K562 (cell line): ENCODE results near the gene SMG7. TPM values are rescaled to one million over a fixed set of nuclear protein-coding genes. Genes with fewer than 3 reads are reported as not detected.
"Not testable (repeated sequence)": the region's sequence is repeated elsewhere in the genome, so short reads cannot be mapped to it uniquely, and the experiment has no call there.

ENCODE experiments used
- ATAC-seq: fragments of 200-7000 bp; cut with Tn5 transposase; 3 replicates; pipeline ENCODE4 v1.9.1; 2020; ENCODE audit warnings: moderate library complexity
- BruUV-seq: library from RNA; stranded (reverse); fragments of 400-500 nt; replicated peaks from 2 replicates; lab custom pipeline; 2021; lab: Mats Ljungman, UMichigan
- CTCF ChIA-PET: fragments of 300-600 bp; formaldehyde crosslinking; extraction: SDS; loops from one replicate; lab custom pipeline; 2021; ENCODE audit warnings: low intra/inter-chr PET ratio; lab: Yijun Ruan, JAX
- POLR2A ChIA-PET: fragments of 300-600, 350-650 bp; sonication (Branson Sonifier 250); formaldehyde crosslinking; extraction: SDS; loops from one replicate; lab custom pipeline; 2021; ENCODE audit warnings: antibody characterized with exemption, inconsistent platforms; lab: Yijun Ruan, JAX
- DNase-seq, 4 experiments: peaks; one replicate each; pipeline versions ENCODE4 v3.0.0 to v3.0.0-alpha.2; 2011 to 2018; ENCODE audit warnings: low spot score in 3 of 4, mixed read lengths in 3 of 4; ENCODE audit errors: extremely low read depth in 1 of 4
- FAIRE-seq: peaks from 2 replicates; lab custom pipeline; 2011; peaks lifted over from hg19 to GRCh38; lab: Jason Lieb, UNC
- H2AFZ ChIP-seq: 2 replicates; pipeline ENCODE4 v1.6.0; 2011; ENCODE audit warnings: low read depth, low read length, control low read depth, inconsistent platforms
- H3K27ac ChIP-seq: fragments of 200-600 bp; 3 replicates; pipeline ENCODE4 v1.8.0; 2011; ENCODE audit warnings: low read depth, mild to moderate bottlenecking, control low read depth, inconsistent platforms, low read length, moderate library complexity, mixed read lengths; ENCODE audit errors: extremely low read depth
- H3K27me3 ChIP-seq, 2 experiments: fragments of 300-600 bp in 1 of 2; 2 replicates in 1 of 2; 3 replicates in 1 of 2; pipeline versions ENCODE4 v1.6.0 to v1.8.0; 2011; ENCODE audit warnings: inconsistent platforms in 2 of 2, low read length in 2 of 2, mild to moderate bottlenecking in 1 of 2, mixed read lengths in 1 of 2, moderate library complexity in 1 of 2; ENCODE audit not compliant: control insufficient read depth in 2 of 2, insufficient read depth in 2 of 2
- H3K36me3 ChIP-seq: fragments of 300-600 bp; 3 replicates; pipeline ENCODE4 v1.8.0; 2011; ENCODE audit warnings: mild to moderate bottlenecking, low read length, inconsistent platforms; ENCODE audit not compliant: control insufficient read depth, insufficient read depth
- H3K4me1 ChIP-seq, 2 experiments: fragments of 200-600 bp in 1 of 2; replicated peaks in 1 of 2; 2 replicates in 1 of 2; 3 replicates in 1 of 2; pipeline versions ENCODE4 v1.5.1 to v1.8.0; 2011; ENCODE audit warnings: inconsistent platforms in 2 of 2, low read length in 2 of 2, mild to moderate bottlenecking in 1 of 2, mixed read lengths in 1 of 2, moderate library complexity in 1 of 2; ENCODE audit not compliant: control insufficient read depth in 2 of 2, insufficient read depth in 2 of 2
- H3K4me2 ChIP-seq: 2 replicates; pipeline ENCODE4 v1.6.1; 2011; ENCODE audit warnings: low read length, control low read depth, inconsistent platforms, mixed read lengths; ENCODE audit not compliant: insufficient read depth
- H3K4me3 ChIP-seq: fragments of 200-600 bp; sonication (generic), shearing (Covaris generic); 2 replicates; pipeline ENCODE4 v1.5.1; 2016; ENCODE audit warnings: control low read depth, inconsistent platforms
- H3K79me2 ChIP-seq: fragments of 200-600 bp; 3 replicates; pipeline ENCODE4 v1.8.0; 2011; ENCODE audit warnings: low read length, inconsistent platforms; ENCODE audit not compliant: control insufficient read depth, insufficient read depth
- H3K9ac ChIP-seq, 2 experiments: 2 replicates each; pipeline versions ENCODE4 v1.6.0 to v1.6.1; 2011; ENCODE audit warnings: low read depth in 2 of 2, low read length in 2 of 2, control low read depth in 1 of 2, inconsistent platforms in 1 of 2, mild to moderate bottlenecking in 1 of 2, mixed read lengths in 1 of 2; ENCODE audit not compliant: insufficient read depth in 1 of 2
- H3K9me1 ChIP-seq: one replicate; pipeline ENCODE4 v1.6.0; 2011; ENCODE audit warnings: inconsistent platforms, mild to moderate bottlenecking, low read length, moderate library complexity; ENCODE audit not compliant: control insufficient read depth, insufficient read depth
- H3K9me3 ChIP-seq: replicated peaks from 2 replicates; pipeline ENCODE4 v1.5.1; 2011; ENCODE audit warnings: low read depth, low read length, inconsistent platforms; ENCODE audit not compliant: control insufficient read depth, insufficient read depth
- H4K20me1 ChIP-seq: replicated peaks from 2 replicates; pipeline ENCODE4 v1.6.1; 2011; ENCODE audit warnings: low read length, inconsistent platforms, mixed read lengths; ENCODE audit not compliant: control insufficient read depth, insufficient read depth
- ETV6 ChIP-seq, 3 experiments: fragments of 150-350 bp in 1 of 3; sonication (generic) in 1 of 3; formaldehyde crosslinking in 1 of 3; IDR thresholded peaks; 2 replicates each; pipeline versions ENCODE4 v1.6.1 to v1.8.0; 2014 to 2022; ENCODE audit warnings: borderline replicate concordance in 2 of 3, low read depth in 2 of 3, antibody characterized with exemption in 1 of 3, low read length in 1 of 3, mild to moderate bottlenecking in 1 of 3, missing genetic modification reagents in 1 of 3
- FOXJ3 ChIP-seq: sonication (generic); formaldehyde crosslinking; IDR thresholded peaks from 2 replicates; pipeline ENCODE4 v1.4.0; 2020; ENCODE audit warnings: mild to moderate bottlenecking, missing genetic modification reagents
- GMEB1 ChIP-seq: fragments of 250-450 bp; sonication (Bioruptor Pico); IDR thresholded peaks from 2 replicates; pipeline ENCODE4 v1.4.0; 2020; ENCODE audit warnings: mild to moderate bottlenecking
- RCOR1 ChIP-seq, 2 experiments: IDR thresholded peaks; 2 replicates each; pipeline ENCODE4 v1.6.1; 2012; ENCODE audit warnings: low read depth in 2 of 2, low read length in 2 of 2, borderline replicate concordance in 1 of 2, improper control_type of control experiment in 1 of 2
- RHOXF2B ChIP-seq: fragments of 250-450 bp; sonication (Bioruptor Pico); conservative IDR thresholded peaks from 2 replicates; pipeline ENCODE4 v1.5.1; 2021
- SMAD1 ChIP-seq: fragments of 150-350 bp; IDR thresholded peaks from 2 replicates; pipeline ENCODE4 v1.6.1; 2014; ENCODE audit warnings: low read length, low read depth; ENCODE audit not compliant: partially characterized antibody
- TOE1 ChIP-seq, 2 experiments: fragments of 450-650 bp in 1 of 2; sonication (generic) in 1 of 2; formaldehyde crosslinking in 1 of 2; IDR thresholded peaks; 2 replicates each; pipeline versions ENCODE4 v1.7.1 to v1.8.0; 2016 to 2022; ENCODE audit warnings: borderline replicate concordance in 2 of 2, mild to moderate bottlenecking in 2 of 2, antibody characterized with exemption in 1 of 2, inconsistent platforms in 1 of 2, low read depth in 1 of 2, missing genetic modification reagents in 1 of 2, moderate library complexity in 1 of 2
- ZNF436 ChIP-seq: fragments of 250-450, 450-650 bp; sonication (Bioruptor Pico); formaldehyde crosslinking; IDR thresholded peaks from 2 replicates; pipeline ENCODE4 v1.7.0; 2020; ENCODE audit warnings: mild to moderate bottlenecking
- WGBS: fragments of 100-300 bp; shearing (Covaris generic); methylation state at CpG from one replicate; pipeline ENCODE4 v1.1.6; 2016; ENCODE audit warnings: low coverage, mixed read lengths; ENCODE audit not compliant: insufficient coverage; ENCODE audit errors: missing lambda C conversion rate; 5-methylcytosine and 5-hydroxymethylcytosine counted together
- in situ Hi-C: fragments of 300-500 bp; cut with MboI; formaldehyde crosslinking; loops from 4 replicates; pipeline ENCODE4 v1.15.0; 2018; ENCODE audit warnings: inconsistent platforms, mixed read lengths
- intact Hi-C: fragments of 100-400 bp; cut with micrococcal nuclease; formaldehyde crosslinking; loops from 2 replicates; pipeline ENCODE4 v1.14.2; 2022
- polyA plus RNA-seq, 8 experiments: library from polyadenylated mRNA; depleted of rRNA in 4 of 8; stranded (reverse) in 5 of 8; unstranded in 3 of 8; fragments of >200 nt; fragmentation: Nextera tagmentation in 2 of 8; fragmentation: Illumina TruSeq in 1 of 8; extraction: Ambion mirVana in 2 of 8; extraction: Trizol in 1 of 8; gene quantifications; 2 replicates each; pipeline versions ENCODE4 v1.2.1 to v1.2.3, GENCODE V29; 2011 to 2014; ENCODE audit warnings: inconsistent platforms in 1 of 8, missing spikeins in 1 of 8
- total RNA-seq, 7 experiments: library from RNA; depleted of rRNA in 6 of 7; stranded (reverse); fragments of >200 nt in 6 of 7; fragmentation: Illumina TruSeq in 2 of 7; extraction: Trizol in 2 of 7; gene quantifications; 2 replicates each; pipeline versions ENCODE4 v1.2.1 to v1.2.3, GENCODE V29; 2011 to 2021; ENCODE audit warnings: low replicate concordance in 1 of 7

The SMG7 gene
- total and polyA plus RNA-seq, 9 of the 15 experiments (the other 6 are each of a cell fraction or from before 2014, with no cell fraction given): 12.4 to 74.6 (median 29.0) TPM

- in situ Hi-C loops: no loop called here
- Histone ChIP-seq H4K20me1 (no peaks in the 10 kb centered on the region), H2AFZ (no peak overlapping the region), H3K36me3 (no peaks in the 10 kb centered on the region), H3K4me3 (no peak overlapping the region), H3K4me2 (no peak overlapping the region), H3K79me2 (no peaks in the 10 kb centered on the region), H3K4me1 (no peaks in the 10 kb centered on the region), H3K9me3 (no peaks in the 10 kb centered on the region), H3K27ac (no peak overlapping the region), H3K27me3 (no peaks in the 10 kb centered on the region; a peak in 1 of 5 replicates), H3K9me1 (no peaks in the 10 kb centered on the region), H3K9ac (no peak overlapping the region)
- POLR2A ChIA-PET: no interaction called here
- TF ChIP-seq GMEB1 (CRISPR knock-in tag) (no peak), FOXJ3 (CRISPR knock-in tag) (no peak), RCOR1 (IDR thresholded peaks at IDR 0.05; ENCODE audit: borderline replicate concordance in 1 of 2, low read depth in 2 of 2, low read length in 2 of 2) (no peak), TOE1 (IDR thresholded peaks at IDR 0.05; ENCODE audit: borderline replicate concordance) (no peak), TOE1 (CRISPR knock-in tag; IDR thresholded peaks at IDR 0.05; ENCODE audit: borderline replicate concordance, low read depth) (no peak), ZNF436 (CRISPR knock-in tag) (no peak), RHOXF2B (CRISPR knock-in tag) (no peak), ETV6 (IDR thresholded peaks at IDR 0.05; ENCODE audit: borderline replicate concordance in 1 of 2, low read depth in 2 of 2, low read length in 1 of 2) (no peak), ETV6 (CRISPR knock-in tag; IDR thresholded peaks at IDR 0.05; ENCODE audit: borderline replicate concordance) (no peak), SMAD1 (no peak)
- CTCF ChIA-PET: no interaction called here
- intact Hi-C loops: no loop called here
- no peak for ATAC-seq
- no peak for FAIRE-seq
- no peak for DNase-seq
- BruUV-seq: no TSS peak
These were observed 47.6 kb upstream of the SMG7 start for GRCh38 chr1:183424691-183425090.

- in situ Hi-C loops, intact Hi-C loops, H3K27me3 ChIP-seq, H3K4me3 ChIP-seq, ATAC-seq, DNase-seq, H3K27ac ChIP-seq, CTCF ChIA-PET, POLR2A ChIA-PET, H4K20me1 ChIP-seq, FAIRE-seq, H3K36me3 ChIP-seq, H3K4me2 ChIP-seq, H3K79me2 ChIP-seq, H2AFZ ChIP-seq, BruUV-seq, H3K9me1 ChIP-seq, H3K9me3 ChIP-seq, H3K4me1 ChIP-seq, H3K9ac ChIP-seq: not testable (repeated sequence)
- WGBS: 2% methylated on average over 3 of the region's 3 CpGs
These were observed 44.7 kb upstream of the SMG7 start for GRCh38 chr1:183427591-183427990.
